HuH-7.5 (cell line): ENCODE data around the gene FXYD6.
"Not testable (repeated sequence)": the region's sequence is repeated elsewhere in the genome, so short reads cannot be mapped to it uniquely, and the experiment has no call there.

Source experiments
- DNase-seq: peaks from one replicate; pipeline ENCODE4 v3.0.0; 2011; ENCODE audit warnings: low spot score

FXYD6 gene

DNA sequence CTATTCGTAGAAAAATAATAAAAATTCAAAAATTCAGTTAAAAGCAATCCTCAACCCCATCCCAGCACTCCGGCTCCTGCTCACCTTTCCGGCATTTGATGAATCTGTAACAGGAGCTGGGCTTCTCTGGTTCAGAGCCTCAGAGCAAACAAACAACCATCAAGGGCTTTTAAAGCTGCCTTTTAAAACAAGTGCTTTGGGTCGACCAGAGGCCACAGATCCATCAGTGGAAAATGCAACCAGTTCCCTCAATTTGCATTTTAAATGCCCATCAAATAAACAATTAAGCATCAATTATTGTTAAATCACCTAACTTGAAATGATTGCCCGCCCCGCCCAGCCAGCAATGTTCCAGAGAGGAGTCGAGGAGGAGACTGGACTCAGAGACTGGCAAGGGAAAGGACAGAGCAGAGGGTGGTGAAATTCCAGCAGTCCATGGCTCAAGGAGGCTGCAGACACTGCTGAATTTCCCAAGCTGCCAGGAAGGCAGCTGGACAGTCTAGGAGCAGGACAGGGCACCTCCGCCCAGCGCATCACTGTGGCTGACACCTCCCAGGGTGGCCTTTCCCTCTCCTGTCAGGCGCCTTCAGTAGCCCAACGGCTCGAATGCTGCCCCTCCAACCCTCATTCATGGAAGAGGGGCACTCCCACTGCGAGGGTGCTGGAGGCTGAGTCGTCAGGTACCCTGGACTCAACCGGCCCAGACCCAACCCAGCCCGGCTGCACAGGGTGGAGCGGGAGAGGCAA is 7.5 kb downstream of the FXYD6 start:
- no peak for DNase-seq

DNA sequence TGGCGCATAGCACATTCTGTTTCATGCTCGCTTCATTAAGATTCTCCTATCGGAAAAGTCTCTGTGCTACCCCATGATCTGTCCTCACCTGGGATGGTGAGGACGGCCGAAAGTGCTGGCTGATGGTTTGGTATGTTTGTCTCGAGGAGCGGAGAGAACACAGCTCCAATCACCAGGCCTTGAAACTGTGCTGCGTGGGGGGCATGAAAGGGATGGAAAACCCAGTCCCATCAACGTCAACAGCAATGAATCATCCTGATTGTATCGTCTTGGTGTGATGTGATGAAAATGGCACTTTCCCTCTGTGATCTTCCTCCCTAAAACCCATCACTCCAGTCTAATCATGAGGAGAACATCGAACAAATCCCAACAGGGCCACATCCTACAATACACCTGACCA is 8.4 kb downstream of the FXYD6 start:
- no peak for DNase-seq

DNA sequence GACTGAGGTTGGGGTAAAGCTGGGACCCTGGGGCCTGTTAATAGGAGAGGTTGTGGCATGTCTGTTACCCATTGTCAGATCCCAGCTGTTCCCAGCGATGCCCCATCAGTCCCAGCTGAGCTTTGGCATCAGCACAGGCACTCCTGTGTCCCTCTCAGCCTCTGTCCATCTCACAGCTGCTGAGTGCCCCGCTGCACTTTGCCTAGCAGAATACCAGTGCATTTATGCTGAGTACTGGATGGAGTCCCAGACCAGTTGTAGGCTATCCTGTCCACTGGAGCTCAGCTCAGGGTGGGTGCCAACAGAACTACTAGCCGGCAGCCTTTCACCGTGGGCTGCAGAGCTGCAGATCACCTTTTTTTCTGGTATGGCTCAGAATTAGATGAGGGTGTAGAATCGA is 9.9 kb downstream of the FXYD6 start:
- DNase-seq, result no peak

DNA sequence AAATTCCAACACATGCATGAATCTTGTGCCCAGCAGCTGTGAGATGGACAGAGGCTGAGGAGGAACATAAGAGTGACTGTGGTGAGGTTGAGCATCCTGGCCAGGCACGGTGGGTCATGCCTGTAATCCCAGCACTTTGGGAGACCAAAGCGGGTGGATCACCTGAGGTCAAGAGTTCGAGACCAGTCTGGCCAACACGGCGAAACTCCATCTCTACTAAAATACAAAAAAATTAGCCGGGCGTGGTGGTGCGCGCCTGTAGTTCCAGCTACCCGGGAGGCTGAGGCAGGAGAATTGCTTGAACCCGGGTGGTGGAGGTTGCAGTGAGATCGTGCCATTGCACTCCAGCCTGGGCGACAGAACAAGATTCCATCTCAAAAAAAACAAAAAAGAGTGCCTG is 10.9 kb downstream of the FXYD6 start:
- not testable (repeated sequence) for DNase-seq

DNA sequence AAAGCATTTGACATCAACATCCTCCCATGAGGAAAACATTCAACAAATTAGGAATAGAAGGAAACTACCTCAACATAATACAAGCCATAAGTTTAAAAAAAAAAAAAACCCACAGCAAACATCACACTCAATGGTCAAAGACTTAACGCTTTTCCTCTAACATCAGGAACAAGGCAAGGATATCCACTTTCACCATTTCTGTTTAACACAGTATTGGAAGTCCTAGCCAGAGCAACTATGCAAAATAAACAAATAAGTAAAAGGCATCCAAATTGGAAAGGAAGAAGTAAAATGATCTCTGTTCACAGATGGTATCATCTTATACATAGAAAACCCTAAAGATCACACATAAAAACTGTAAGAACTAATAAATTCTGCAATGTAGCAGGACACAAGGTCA is 13.1 kb downstream of the FXYD6 start:
- no peak for DNase-seq

DNA sequence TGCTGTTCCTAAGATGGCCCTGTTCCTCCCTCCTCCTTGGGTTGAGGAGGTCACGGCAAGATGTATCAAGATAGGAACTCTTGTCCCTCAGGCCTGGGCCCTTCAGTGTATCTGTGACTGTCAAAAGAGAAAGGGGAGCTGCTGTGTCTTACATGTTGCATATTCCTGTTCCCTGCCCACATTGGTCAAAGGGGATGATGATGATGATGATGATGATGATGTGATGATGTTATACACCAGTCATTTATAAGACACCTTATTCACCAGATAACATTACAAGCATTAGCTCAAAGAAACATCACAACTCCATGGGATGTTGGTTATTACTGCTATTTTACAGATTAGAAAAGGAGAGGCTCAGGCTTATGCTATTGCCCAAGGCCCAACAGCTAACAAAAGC is 13.7 kb downstream of the FXYD6 start:
- DNase-seq, result no peak

DNA sequence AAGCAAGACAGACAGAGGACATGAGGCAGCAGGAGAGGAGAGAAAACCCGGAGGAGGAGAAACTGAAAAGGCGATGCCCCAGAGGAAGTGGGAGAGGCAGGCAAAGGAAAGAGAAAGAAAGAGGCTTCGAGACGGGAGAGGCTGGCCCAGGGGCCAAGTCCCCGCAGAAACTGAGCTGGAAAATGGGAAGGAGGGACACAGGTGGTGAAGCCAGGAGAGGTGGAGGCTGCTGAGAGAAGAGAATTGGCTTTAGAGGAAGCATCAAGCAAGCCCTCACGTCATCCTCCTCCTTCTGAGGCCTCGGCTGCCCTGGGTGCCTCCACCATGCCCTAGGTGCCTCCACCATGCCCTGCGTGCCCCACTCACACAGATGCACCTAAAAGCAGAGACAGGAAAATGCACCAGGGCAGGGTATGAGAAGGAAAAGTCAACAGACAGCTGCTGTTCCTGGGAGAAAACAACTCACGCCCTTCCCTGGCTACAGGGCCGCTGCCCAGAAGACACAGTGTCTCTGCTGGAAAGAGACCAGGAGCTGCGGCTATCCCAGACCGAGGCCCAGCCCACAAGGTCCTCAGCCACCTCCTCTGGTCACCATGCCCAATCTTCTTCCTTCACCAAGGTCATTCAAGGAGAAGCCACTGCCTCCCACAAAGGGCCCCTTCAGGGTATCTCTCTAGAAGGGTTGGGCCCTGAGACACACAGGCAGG is 14.3 kb downstream of the FXYD6 start:
- no peak for DNase-seq

DNA sequence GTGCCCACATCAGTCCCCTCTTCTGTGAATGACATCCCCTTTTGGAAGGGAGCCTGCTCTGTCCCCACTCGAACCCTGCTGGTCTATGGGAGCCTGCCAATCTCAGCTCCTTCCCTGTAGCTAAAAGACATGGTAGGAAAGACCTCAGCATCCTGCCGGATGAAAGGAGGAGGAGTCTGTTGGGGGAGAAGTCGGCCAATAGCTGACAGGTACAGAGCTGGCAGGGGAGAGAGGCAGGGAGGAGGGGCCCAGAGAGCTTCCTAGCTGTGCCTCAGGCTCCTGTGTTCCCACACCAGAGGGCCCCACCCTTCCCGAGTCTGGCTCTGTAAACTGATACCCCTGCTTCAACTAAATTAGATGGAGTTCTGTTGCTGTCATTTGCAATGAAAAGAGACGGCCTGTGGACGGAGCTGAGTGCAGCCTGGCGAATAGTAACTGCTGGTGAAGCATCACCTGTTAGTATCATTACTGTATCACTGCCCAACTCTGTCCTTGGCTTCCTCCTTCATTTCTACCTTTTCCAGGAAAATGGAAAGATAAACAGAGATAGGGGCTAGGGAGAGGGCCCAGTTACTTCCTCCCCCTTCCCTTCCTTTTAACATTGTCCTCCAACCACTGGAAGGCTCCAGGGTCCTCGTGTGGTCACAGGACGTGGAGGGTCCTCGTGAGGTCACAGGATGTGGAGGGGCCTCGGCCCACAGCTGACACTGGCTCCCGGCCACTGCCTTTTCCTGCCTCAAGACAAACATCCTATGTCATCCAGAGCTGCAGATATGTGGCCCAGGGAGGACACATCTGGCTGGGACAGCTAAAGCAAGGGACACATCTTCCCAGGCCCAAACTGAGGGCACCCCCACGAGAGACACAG is 15.1 kb downstream of the FXYD6 start:
- DNase-seq, result peak; percentile 24

DNA sequence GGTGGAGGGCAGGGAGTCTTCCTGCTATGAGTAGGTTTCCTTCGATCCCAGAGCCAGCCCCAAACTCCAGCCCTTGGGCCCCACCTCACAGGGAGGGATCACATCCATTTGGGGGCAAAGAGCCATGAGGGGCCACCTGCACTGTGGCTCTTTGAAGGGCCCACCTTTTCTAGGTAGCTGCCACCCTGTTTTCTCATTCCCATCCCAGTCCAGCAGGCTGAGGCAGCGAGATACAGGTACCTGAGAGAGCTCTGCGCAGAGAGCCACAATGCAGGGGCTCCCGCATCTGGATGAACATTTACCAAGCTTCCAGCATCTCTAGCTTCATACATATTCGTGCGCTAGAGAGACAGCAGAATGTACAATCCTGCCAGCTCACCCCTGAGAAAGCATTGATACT is 16.3 kb downstream of the FXYD6 start:
- no peak for DNase-seq

DNA sequence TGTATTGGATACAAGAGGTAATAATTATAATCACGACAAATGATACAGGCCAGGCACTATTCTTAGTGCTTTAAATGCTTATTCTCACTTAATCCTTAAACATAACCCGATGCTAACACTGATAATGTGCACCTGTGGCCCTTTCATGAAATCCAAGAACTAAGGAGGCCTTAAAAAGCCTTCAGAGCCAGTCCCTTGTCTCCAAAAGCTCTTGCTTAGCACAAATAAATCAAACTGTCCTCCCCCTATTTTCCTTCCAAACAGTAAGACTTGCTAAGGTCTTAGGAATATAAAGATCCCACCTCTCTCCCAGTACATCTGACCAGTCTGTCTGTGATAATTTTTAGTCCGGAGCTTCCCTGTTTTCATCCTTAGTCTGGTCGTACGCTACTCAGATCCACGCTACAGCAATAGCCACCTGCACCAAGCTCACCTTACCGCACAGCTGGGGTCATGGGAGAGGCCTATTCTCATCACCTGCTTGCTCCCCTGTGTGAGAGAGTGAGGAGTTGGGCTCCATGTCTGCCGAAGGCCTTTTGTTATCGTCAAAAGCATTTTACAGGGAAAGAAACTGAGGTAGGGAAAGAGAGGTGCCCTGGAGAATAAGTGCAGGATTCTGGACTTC is 16.9 kb downstream of the FXYD6 start:
- no peak for DNase-seq

DNA sequence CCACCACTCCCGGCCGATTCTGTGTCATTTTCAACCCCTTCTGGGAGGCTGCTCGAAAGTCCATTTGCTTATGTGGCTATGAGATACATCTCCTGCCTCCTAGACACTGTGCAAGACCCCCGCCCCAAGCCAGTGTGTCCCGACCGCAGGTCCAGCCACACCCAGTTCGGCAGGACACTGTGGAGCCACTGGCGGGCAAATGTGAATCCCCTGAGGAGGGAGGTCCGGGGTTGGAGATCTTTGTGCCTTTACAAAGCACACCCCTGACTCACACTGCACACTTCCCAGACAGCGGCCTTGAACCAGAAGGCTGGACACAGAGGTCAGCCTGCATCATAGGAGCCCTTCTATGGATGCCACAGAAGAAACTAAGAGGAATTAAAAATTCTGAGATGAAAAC is 17.4 kb downstream of the FXYD6 start:
- no peak for DNase-seq

DNA sequence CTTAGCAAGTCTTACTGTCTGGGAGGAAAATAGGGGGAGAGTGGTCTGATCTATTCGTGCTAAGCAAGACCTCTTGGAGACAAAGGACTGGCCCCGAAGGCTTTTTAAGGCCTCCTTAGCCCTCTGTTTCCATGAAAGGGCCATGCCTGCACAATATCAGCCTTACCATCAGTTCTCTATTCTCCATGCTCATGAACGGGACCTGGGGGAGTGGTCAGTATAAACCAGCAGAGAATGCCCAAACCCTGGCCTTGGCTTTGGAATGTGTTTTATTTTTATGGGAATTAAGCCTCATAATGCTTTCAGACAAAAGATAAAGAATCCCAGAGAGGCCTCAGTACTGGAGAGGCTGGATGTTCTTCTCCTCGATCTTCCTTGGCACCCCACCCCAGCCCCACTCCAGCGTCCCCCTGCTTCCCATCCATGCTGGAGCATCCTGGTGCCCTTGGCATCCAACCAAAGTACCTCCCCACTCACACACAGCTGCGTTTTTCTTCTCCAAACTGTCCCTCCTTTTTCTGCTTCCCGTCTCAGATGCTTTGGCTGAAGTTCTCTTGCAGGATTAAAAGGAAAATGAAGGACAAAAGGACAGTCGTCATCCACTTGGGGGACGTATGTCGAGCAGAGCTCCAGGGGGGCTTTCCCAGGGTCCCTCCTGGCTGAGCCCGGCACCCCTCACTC is 18.6 kb downstream of the FXYD6 start:
- DNase-seq, result no peak

DNA sequence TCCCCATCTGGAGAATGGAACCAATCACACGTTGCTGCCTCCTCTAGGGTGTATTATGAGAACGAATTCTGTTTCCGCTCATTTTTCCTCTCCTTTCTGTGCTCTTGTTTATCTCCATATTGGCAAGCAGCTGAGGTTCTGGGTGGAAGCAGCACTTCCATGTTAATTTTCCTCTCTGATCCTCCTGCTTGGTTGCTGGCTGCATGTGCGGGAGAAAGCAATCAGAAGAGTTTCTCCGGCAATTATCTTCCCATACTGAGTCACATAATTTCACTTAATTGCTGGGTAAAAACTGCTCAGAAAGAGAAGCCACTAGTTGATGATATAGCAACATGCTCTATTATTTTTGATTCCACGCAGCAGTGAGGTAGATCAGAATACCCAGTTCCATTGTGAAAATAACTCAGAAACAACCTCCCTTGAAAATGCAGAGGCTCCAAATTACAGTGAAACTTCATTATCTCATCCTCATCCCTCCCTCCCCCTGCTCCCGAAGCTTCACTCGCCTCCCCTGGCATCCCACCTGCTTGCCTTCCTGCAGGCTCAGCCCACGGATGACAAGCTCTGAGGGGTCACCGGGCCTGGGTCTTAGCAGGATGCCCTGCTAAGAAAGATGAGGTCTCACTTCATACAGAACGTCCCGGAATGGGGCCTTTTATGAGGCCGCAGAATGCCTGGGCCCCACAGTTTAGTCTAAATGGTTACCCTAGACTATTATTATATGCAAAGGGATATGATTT is 20.4 kb downstream of the FXYD6 start:
- no peak for DNase-seq

DNA sequence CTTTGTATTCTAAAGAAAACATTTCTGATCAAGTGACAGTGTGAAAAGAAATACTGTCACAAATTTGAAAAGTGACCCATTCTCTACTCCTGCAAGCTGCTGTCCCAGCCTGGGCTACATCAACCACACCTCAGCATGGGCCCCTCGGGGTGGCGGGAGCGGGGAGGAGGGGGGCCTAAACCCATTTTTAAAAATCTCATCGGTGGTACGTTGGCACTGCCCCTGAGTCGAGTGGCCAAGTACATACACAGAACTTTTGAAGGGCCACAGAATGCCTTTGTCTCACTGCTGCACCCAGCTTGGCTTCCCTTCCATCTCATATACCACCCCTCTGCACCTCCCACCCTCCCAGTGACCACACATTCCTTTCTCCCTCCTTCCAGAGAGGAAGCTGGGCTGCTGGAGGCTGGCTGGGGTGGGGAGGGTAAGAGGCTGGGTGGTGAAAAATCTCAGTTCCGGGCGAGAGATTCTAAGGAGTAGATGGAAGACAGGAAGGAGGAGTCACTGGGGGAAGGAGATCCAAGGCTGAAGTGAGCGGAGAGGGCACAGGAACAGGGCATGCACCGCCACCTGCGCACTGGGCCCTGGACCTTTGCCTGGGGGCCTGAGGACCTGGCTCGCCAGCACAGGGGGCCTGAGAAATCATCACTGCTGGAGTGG is 21.1 kb downstream of the FXYD6 start:
- no peak for DNase-seq

DNA sequence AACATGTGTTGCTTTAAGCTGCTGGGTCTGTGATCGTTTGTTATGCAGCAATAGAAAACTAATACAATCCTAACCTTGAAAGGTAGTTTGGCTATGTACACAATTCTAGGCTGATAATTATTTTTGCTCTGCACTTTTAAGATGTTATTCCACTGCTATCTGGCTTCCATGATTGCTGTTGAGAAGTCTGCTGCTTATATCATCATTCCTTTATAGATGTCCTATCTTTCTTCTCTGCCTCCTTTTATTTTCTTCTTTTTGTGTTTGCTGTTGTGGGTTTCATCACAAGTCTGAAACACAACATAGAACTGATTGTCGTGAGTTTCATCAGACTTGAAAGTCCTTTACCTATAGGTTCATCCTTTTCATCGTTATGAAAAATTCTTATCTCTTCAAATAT is 24.1 kb downstream of the FXYD6 start:
- no peak for DNase-seq

DNA sequence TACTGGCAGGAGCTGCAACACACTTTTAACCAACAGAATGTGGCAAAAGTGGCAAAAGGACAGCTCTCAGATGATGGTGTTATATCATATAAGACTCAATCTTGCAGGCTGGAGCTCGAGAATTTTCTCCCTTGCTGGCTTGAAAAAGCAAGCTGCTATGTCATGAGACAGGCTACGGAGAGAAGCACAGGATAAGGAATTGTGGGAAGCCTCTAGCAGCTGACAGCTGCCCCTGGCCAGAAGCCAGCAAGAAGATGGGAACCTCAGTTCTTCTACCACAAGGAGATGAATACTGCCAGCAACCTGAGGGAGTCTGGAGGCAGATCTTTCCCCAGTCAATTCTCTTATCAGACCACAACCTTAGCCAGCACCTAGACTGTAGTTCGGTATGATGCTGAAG is 24.6 kb downstream of the FXYD6 start:
- DNase-seq, result no peak

DNA sequence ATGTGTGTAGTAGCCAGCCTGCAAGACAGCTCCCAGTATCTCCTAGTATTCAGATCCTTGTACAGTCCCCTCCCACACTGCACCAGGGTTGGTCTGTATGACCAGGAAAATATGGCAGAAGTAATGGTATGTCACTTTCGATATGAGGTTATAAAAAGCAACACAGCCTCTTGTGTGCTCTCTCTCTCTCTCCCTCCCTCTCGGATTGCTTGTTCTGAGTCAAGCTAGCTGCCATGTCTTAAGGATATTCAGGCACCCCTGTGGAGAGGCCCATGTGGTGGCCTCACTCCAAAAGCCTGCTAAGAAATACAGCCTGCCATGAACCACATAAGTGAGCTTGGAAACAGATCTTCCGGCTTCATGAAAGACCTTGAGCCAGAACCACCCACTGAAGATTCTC is 25.4 kb downstream of the FXYD6 start:
- DNase-seq, result no peak

DNA sequence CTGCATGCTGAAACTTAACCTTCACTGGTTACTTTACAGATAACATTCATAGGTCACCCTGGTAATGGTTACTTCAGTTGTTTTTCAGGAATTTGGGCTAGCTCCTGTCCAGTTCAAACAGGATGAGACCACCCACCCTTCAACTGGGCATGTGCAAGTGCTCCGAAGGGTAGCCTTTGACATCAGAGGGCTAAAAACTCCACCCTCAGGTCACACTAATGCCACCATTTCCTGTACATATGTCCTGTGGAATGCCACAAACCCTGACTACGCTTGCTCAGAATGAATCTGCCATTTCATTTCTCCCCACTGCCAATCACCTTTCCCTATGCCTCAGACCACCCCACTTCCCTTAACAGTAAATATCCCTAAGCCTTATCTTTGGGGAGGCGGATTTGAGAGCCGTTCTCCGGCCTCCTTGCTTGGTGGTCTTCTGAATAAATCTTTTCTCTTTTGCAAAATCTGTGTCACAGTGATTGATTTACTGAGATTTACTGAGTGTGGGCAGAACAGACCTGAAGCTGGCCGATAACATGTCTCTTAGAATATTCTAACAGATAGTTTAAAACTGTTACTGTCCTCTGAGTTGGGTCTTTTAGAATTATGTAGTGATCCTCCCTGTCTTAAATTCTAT is 26.6 kb downstream of the FXYD6 start:
- no peak for DNase-seq

DNA sequence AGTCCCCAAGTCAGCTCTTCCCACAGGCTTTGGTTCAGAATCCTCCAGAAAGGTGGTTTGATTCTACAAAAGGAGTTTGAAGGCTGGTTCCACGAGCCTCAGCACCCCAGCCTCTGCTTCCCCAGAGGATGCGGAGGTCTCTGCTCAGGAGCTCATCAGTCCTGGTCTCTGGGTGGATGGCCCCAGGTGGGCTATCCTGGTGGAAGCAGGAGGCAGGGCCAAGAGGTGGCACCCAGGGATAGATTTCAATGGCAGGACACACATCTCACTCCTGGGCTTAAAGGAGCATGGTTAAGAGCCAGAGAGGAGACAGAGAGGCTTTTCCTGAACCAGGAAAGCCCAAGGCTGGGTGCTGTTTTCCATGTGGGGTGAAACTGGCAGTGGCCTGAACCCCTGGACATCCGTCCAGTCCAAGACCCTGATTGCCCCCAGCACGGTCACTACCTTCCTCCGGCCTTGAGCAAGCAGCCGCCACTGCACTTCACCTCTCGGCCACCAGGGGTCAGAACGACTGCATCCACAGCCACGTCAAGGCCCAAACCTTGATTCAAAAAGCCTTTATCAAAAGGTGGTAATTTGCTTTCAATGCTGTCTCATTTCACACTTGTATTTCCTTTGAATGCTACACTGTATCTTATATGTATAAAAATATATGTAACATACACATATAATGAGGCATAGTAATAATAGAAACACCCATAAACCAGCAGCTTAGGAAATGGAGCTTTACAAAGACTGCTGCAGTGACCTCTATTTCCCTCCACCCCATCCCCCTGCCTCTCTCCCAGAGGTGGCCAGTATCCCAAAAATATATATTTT is 32.6 kb downstream of the FXYD6 start:
- DNase-seq, result no peak
